Measurements from ENCODE around the gene VWA7.

The VWA7 gene

GRCh38 chr6:31792090-31792374, 14.9 kb upstream of the VWA7 start:
- H3K9me3 ChIP-seq (ENCODE audit: control insufficient read depth, insufficient read depth, low read depth, low read length): no peaks in the 10 kb centered on the region
- H3K4me1 ChIP-seq (ENCODE audit: control insufficient read depth, insufficient read depth, low read length): no peaks in the 10 kb centered on the region; the same call in 1 of the 2 replicates
- H3K27ac ChIP-seq (ENCODE audit: extremely low read depth, low read depth, low read length): no peak overlapping the region
- CTCF ChIA-PET: interaction anchor here (0.5 to 2.7 kb wide), 21 partner anchors 8 to 166 kb away, joined by 3 to 28 read pairs (median 3); partner anchors contain the start of genes ABHD16A, LSM2, MSH5 and VWA7
- peaks cover 20 to 38% of the 10 kb centered on the region in 2 experiments for H3K36me3 ChIP-seq (ENCODE audit: control insufficient read depth in 2 of 2, insufficient read depth in 1 of 2, low read length in 2 of 2)
- TF ChIP-seq ZBTB21 (tag by site-specific recombination; IDR thresholded peaks at IDR 0.05) (no peak), ZNF292 (tag by site-specific recombination; IDR thresholded peaks at IDR 0.05; ENCODE audit: borderline replicate concordance, low read depth) (no peak), ZNF514 (tag by site-specific recombination; IDR thresholded peaks at IDR 0.05) (no peak), ZBTB8A (tag by site-specific recombination; IDR thresholded peaks at IDR 0.05) (no peak), PRDM10 (tag by site-specific recombination; IDR thresholded peaks at IDR 0.05) (peak; percentile 93), EGR2 (tag by site-specific recombination; IDR thresholded peaks at IDR 0.05; ENCODE audit: low read depth) (0 out of 2 replicates have a peak, but pooled peaks have one; percentile 1)
- no peak overlapping the region for H3K4me3 ChIP-seq (ENCODE audit: low read depth, low read length)
- POLR2A ChIA-PET: interaction anchor here (1.2 to 5.0 kb wide), 5 partner anchors 15 to 132 kb away, joined by 3 to 34 read pairs (median 6); partner anchors contain the start of genes C6orf47, HSPA1B and LSM2

GRCh38 chr6:31791324-31792089, 14.4 kb upstream of the VWA7 start:
- H3K4me1 ChIP-seq (ENCODE audit: control insufficient read depth, insufficient read depth, low read length): no peaks in the 10 kb centered on the region; the same call in 1 of the 2 replicates
- ChIA-PET CTCF (interaction anchor here (0.5 to 2.7 kb wide), 34 partner anchors 9 to 347 kb away, joined by 3 to 28 read pairs (median 3); partner anchors contain the start of genes ABHD16A, CLIC1, LSM2 and MSH5), POLR2A (interaction anchor here (0.6 to 5.0 kb wide), 12 partner anchors 12 to 131 kb away, joined by 3 to 34 read pairs (median 4); partner anchors contain the start of genes ABHD16A, C6orf47, DDAH2 and HSPA1A)
- no peaks in the 10 kb centered on the region for H3K9me3 ChIP-seq (ENCODE audit: control insufficient read depth, insufficient read depth, low read depth, low read length)
- peaks cover 21 to 38% of the 10 kb centered on the region in 2 experiments for H3K36me3 ChIP-seq (ENCODE audit: control insufficient read depth in 2 of 2, insufficient read depth in 1 of 2, low read length in 2 of 2)
- no peak overlapping the region for H3K27ac ChIP-seq (ENCODE audit: extremely low read depth, low read depth, low read length)
- TF ChIP-seq CTCF (tag by site-specific recombination; IDR thresholded peaks at IDR 0.05) (peak; percentile 71), KLF17 (tag by site-specific recombination; IDR thresholded peaks at IDR 0.05) (0 out of 2 replicates have a peak, but pooled peaks have one; percentile 52), EGR2 (tag by site-specific recombination; IDR thresholded peaks at IDR 0.05; ENCODE audit: low read depth) (peak; percentile 68), ZNF335 (tag by site-specific recombination; conservative IDR thresholded peaks at IDR 0.05) (0 out of 2 replicates have a peak, but pooled peaks have one; percentile 18), ZFHX2 (tag by site-specific recombination; conservative IDR thresholded peaks at IDR 0.05) (peak; percentile 43; the same call in 1 of the 2 replicates), ZBTB6 (tag by site-specific recombination; IDR thresholded peaks at IDR 0.05) (no peak), PATZ1 (tag by site-specific recombination; IDR thresholded peaks at IDR 0.05) (peak; percentile 28; the same call in 1 of the 2 replicates), ZNF473 (tag by site-specific recombination; IDR thresholded peaks at IDR 0.05) (no peak), ZNF654 (tag by site-specific recombination; IDR thresholded peaks at IDR 0.05; ENCODE audit: low read depth) (no peak), ZNF10 (tag by site-specific recombination; IDR thresholded peaks at IDR 0.05) (no peak), ZBTB17 (tag by site-specific recombination; IDR thresholded peaks at IDR 0.05) (peak; percentile 81), SP7 (tag by site-specific recombination; IDR thresholded peaks at IDR 0.05) (0 out of 2 replicates have a peak, but pooled peaks have one; percentile 12)
- H3K4me3 ChIP-seq (ENCODE audit: low read depth, low read length): no peak overlapping the region
